T-helper 1 cell treated with Interleukin-12 subunit alpha and Interleukin-12 subunit beta and Interleukin-4 antibody, amounts not matched to agents 30 ng/mL and 1 ng/mL, for 36 hours (primary cell): ENCODE data around the gene CORO2A. TPM values are rescaled to one million over a fixed set of nuclear protein-coding genes. Genes with fewer than 3 reads are reported as not detected.
"Not testable (repeated sequence)": the region's sequence is repeated elsewhere in the genome, so short reads cannot be mapped to it uniquely, and the experiment has no call there.

Experiments
- intact Hi-C: fragments of 100-400 bp; cut with micrococcal nuclease; formaldehyde crosslinking; loops from one replicate; pipeline ENCODE4 v1.15.1; 2024
- total RNA-seq: library from RNA; stranded (reverse); gene quantifications from 2 replicates; pipeline ENCODE4 v1.2.3, GENCODE V29; 2022

Gene CORO2A
- total RNA-seq, 1 donor from 2014 or later, result 3.9 TPM

- intact Hi-C loops, result loop anchor here (1.0 kb wide), 7 partner anchors 11 to 144 kb away; partner anchors contain the start of genes NANS and TBC1D2
Observed at GRCh38 chr9:98118640-98119601, 73.5 kb downstream of the CORO2A start, which contains the start of gene TRIM14. Gene TRIM14 (minus strand): TSS chr9:98119222. CDS start chr9:98119188, 34 bp downstream.

- intact Hi-C loops, result loop anchor here (1.0 kb wide), 7 partner anchors 10 to 145 kb away; partner anchors contain the start of genes NANS and TBC1D2
Observed at GRCh38 chr9:98117984-98118639, 74.3 kb downstream of the CORO2A start.

- intact Hi-C loops, result not testable (repeated sequence)
Observed at GRCh38 chr9:98117097-98117496, 75.3 kb downstream of the CORO2A start.

GRCh38 chr9:98109052-98109451 lies 83.4 kb downstream of the CORO2A start:
- intact Hi-C loops, result loop anchor here (2.0 to 10.0 kb wide), 2 partner anchors 34 to 204 kb away; no protein-coding TSS in a partner anchor

- intact Hi-C loops, result loop anchor here (1.0 to 10.0 kb wide), 4 partner anchors 10 to 204 kb away; no protein-coding TSS in a partner anchor
Observed at GRCh38 chr9:98108531-98109031, 83.9 kb downstream of the CORO2A start.

GRCh38 chr9:98107926-98108325 lies 84.5 kb downstream of the CORO2A start:
- intact Hi-C loops, result loop anchor here (1.0 to 10.0 kb wide), 4 partner anchors 10 to 203 kb away; no protein-coding TSS in a partner anchor

- intact Hi-C loops, result loop anchor here (10.0 kb wide), 1 partner anchor 200 kb away; no protein-coding TSS in a partner anchor
Observed at GRCh38 chr9:98105006-98105405, 87.4 kb downstream of the CORO2A start.

- intact Hi-C loops, result loop anchor here (5.0 to 10.0 kb wide), 3 partner anchors 200 to 1687 kb away; partner anchors contain the start of genes XPA and ZNF367
Observed at GRCh38 chr9:98104445-98104881, 88.0 kb downstream of the CORO2A start.

GRCh38 chr9:98101868-98102273 lies 90.6 kb downstream of the CORO2A start:
- intact Hi-C loops, result loop anchor here (1.0 to 10.0 kb wide), 10 partner anchors 16 to 1685 kb away; partner anchors contain the start of genes ANP32B, NANS, TBC1D2 and TRMO

GRCh38 chr9:98101416-98101815 lies 91.0 kb downstream of the CORO2A start:
- intact Hi-C loops, result loop anchor here (5.0 to 10.0 kb wide), 3 partner anchors 197 to 1684 kb away; partner anchors contain the start of genes XPA and ZNF367

GRCh38 chr9:98100456-98100855 lies 92.0 kb downstream of the CORO2A start:
- intact Hi-C loops, result loop anchor here (5.0 to 10.0 kb wide), 3 partner anchors 196 to 1683 kb away; partner anchors contain the start of genes XPA and ZNF367

- intact Hi-C loops, result loop anchor here (5.0 to 10.0 kb wide), 3 partner anchors 195 to 1683 kb away; partner anchors contain the start of genes XPA and ZNF367
Observed at GRCh38 chr9:98099898-98100297, 92.5 kb downstream of the CORO2A start.

GRCh38 chr9:98099346-98099745 lies 93.1 kb downstream of the CORO2A start:
- intact Hi-C loops, result no loop called here

- intact Hi-C loops, result loop anchor here (1.0 kb wide), 3 partner anchors 10 to 41 kb away; no protein-coding TSS in a partner anchor
Observed at GRCh38 chr9:98097836-98098235, 94.6 kb downstream of the CORO2A start.

GRCh38 chr9:98096091-98096490 lies 96.3 kb downstream of the CORO2A start:
- intact Hi-C loops, result no loop called here

- intact Hi-C loops, result no loop called here
Observed at GRCh38 chr9:98095401-98095800, 97.0 kb downstream of the CORO2A start.

- intact Hi-C loops, result loop anchor here (5.0 kb wide), 1 partner anchor 37 kb away; no protein-coding TSS in a partner anchor
Observed at GRCh38 chr9:98094851-98095250, 97.6 kb downstream of the CORO2A start.

- intact Hi-C loops, result loop anchor here (5.0 kb wide), 1 partner anchor 38 kb away; no protein-coding TSS in a partner anchor
Observed at GRCh38 chr9:98094316-98094715, 98.1 kb downstream of the CORO2A start.

- intact Hi-C loops, result loop anchor here (5.0 kb wide), 1 partner anchor 40 kb away; no protein-coding TSS in a partner anchor
Observed at GRCh38 chr9:98092613-98092931, 99.9 kb downstream of the CORO2A start.
